Measurements from ENCODE around the gene ZNF264. TPM values are rescaled to one million over a fixed set of nuclear protein-coding genes. Genes with fewer than 3 reads are reported as not detected.

The ZNF264 gene
- total and polyA plus RNA-seq, 4 donors: 5.7 to 46.0 (median 26.6) TPM

DNA sequence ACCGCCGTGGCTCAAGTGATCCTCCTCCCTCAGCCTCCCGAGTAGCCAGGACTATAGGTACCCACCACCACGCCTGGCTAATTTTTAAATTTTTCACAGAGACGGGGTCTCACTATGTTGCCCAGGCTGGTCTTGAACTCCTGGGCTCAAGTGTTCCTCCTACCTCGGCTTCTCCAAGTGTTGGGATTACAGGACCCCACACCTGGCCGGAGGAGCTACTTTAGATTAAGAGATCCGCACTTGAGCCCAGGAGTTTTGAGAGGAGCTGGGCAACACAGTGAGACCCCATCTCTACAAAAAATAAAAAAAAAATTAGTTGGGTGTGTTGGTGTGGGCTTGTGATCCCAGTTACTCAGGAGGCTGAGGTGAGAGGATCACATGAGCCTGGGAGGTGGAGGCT, 80.0 kb downstream of the ZNF264 start:
- Histone ChIP-seq H3K9me3 (ENCODE audit: control insufficient read depth in 4 of 4, insufficient read depth in 3 of 4, low read length in 3 of 4) (peaks cover 0 to 3% (median 0%) of the 10 kb centered on the region in 4 donors), H3K27me3 (ENCODE audit: control insufficient read depth in 3 of 3, insufficient read depth in 3 of 3, low read length in 2 of 3) (no peaks in the 10 kb centered on the region), H3K9ac (ENCODE audit: insufficient read depth in 1 of 2, low read length in 2 of 2) (no peak overlapping the region), H3K4me3 (no peak overlapping the region), H3K27ac (ENCODE audit: low read depth in 1 of 2, low read length in 1 of 2) (no peak overlapping the region), H3K4me1 (ENCODE audit: control insufficient read depth in 5 of 5, insufficient read depth in 5 of 5, low read length in 5 of 5) (no peaks in the 10 kb centered on the region), H3K36me3 (ENCODE audit: control insufficient read depth in 4 of 4, insufficient read depth in 4 of 4, low read length in 4 of 4) (peaks cover 0 to 4% (median 2%) of the 10 kb centered on the region in 4 donors)
- TF ChIP-seq, protein P1, sequence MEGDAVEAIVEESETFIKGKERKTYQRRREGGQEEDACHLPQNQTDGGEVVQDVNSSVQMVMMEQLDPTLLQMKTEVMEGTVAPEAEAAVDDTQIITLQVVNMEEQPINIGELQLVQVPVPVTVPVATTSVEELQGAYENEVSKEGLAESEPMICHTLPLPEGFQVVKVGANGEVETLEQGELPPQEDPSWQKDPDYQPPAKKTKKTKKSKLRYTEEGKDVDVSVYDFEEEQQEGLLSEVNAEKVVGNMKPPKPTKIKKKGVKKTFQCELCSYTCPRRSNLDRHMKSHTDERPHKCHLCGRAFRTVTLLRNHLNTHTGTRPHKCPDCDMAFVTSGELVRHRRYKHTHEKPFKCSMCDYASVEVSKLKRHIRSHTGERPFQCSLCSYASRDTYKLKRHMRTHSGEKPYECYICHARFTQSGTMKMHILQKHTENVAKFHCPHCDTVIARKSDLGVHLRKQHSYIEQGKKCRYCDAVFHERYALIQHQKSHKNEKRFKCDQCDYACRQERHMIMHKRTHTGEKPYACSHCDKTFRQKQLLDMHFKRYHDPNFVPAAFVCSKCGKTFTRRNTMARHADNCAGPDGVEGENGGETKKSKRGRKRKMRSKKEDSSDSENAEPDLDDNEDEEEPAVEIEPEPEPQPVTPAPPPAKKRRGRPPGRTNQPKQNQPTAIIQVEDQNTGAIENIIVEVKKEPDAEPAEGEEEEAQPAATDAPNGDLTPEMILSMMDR (IDR thresholded peaks at IDR 0.05; ENCODE audit: control extremely low read depth, extremely low read depth): no peak
- ATAC-seq (ENCODE audit: insufficient read depth, low FRiP score): no peak
- no peak for DNase-seq
- 96 to 97% methylated on average over 8 of the region's 8 CpGs for WGBS, 2 donors

Small RNA genes lying within 50 kb of the gene (small RNA-seq; reads per million reads assigned to genes)
- not detected for gene AC025588.3 (ENCODE audit: low replicate concordance)

Other genes with a start within 250 kb of the ZNF264 start
- gene USP29, start 71.5 kb upstream of the ZNF264 start, total RNA-seq: not detected
- not detected for gene USP29, start 71.5 kb upstream of the ZNF264 start, polyA plus RNA-seq
- not detected for gene ZIM3, start 46.3 kb upstream of the ZNF264 start, total RNA-seq
- not detected for gene ZIM3, start 46.3 kb upstream of the ZNF264 start, polyA plus RNA-seq
- gene DUXA, start 24.0 kb upstream of the ZNF264 start, total RNA-seq: not detected
- not detected for gene DUXA, start 24.0 kb upstream of the ZNF264 start, polyA plus RNA-seq
- gene AURKC, start 39.5 kb downstream of the ZNF264 start, total RNA-seq: 1 to 10 TPM in 1 of 2 donors, under 1 TPM in 1; 0.80 to 1.2 TPM
- under 1 TPM; 0.50 to 0.85 TPM for gene AURKC, start 39.5 kb downstream of the ZNF264 start, polyA plus RNA-seq
- 10 to 100 TPM; 13.8 to 29.0 TPM for gene ZNF805, start 49.1 kb downstream of the ZNF264 start, total RNA-seq
- 1 to 10 TPM in 1 of 2 donors, under 1 TPM in 1; 0.65 to 1.8 TPM for gene ZNF805, start 49.1 kb downstream of the ZNF264 start, polyA plus RNA-seq
- gene ZNF460, start 89.0 kb downstream of the ZNF264 start, total RNA-seq: 100 to 1,000 TPM in 1 of 2 donors, 10 to 100 TPM in 1; 54.1 to 113 TPM
- 1 to 10 TPM; 1.2 to 4.0 TPM for gene ZNF460, start 89.0 kb downstream of the ZNF264 start, polyA plus RNA-seq
- 10 to 100 TPM in 1 of 2 donors, 1 to 10 TPM in 1; 5.2 to 15.4 TPM for gene ZNF543, start 129.0 kb downstream of the ZNF264 start, total RNA-seq
- 1 to 10 TPM; 1.3 to 1.4 TPM for gene ZNF543, start 129.0 kb downstream of the ZNF264 start, polyA plus RNA-seq
- 10 to 100 TPM in 1 of 2 donors, 1 to 10 TPM in 1; 7.9 to 13.5 TPM for gene ZNF304, start 159.8 kb downstream of the ZNF264 start, total RNA-seq
- 1 to 10 TPM; 2.6 to 3.8 TPM for gene ZNF304, start 159.8 kb downstream of the ZNF264 start, polyA plus RNA-seq
- gene TRAPPC2B, start 172.1 kb downstream of the ZNF264 start, total RNA-seq: 10 to 100 TPM in 1 of 2 donors, 1 to 10 TPM in 1; 6.2 to 15.1 TPM
- 10 to 100 TPM; 15.3 to 25.4 TPM for gene TRAPPC2B, start 172.1 kb downstream of the ZNF264 start, polyA plus RNA-seq
- gene ZNF547, start 172.1 kb downstream of the ZNF264 start, total RNA-seq: 1 to 10 TPM; 2.8 to 4.2 TPM
- gene ZNF547, start 172.1 kb downstream of the ZNF264 start, polyA plus RNA-seq: 1 to 10 TPM; 1.4 to 1.6 TPM
- gene ZNF548, start 198.4 kb downstream of the ZNF264 start, total RNA-seq: 10 to 100 TPM; 14.9 to 35.7 TPM
- gene ZNF548, start 198.4 kb downstream of the ZNF264 start, polyA plus RNA-seq: 1 to 10 TPM; 5.6 to 6.8 TPM
- gene ZNF17, start 219.7 kb downstream of the ZNF264 start, total RNA-seq: 10 to 100 TPM; 13.4 to 18.3 TPM
- 1 to 10 TPM; 2.1 to 4.0 TPM for gene ZNF17, start 219.7 kb downstream of the ZNF264 start, polyA plus RNA-seq
- gene ZNF749, start 243.8 kb downstream of the ZNF264 start, total RNA-seq: 10 to 100 TPM; 10.6 to 14.6 TPM
- gene ZNF749, start 243.8 kb downstream of the ZNF264 start, polyA plus RNA-seq: 1 to 10 TPM; 4.0 to 8.8 TPM

Measured in lung (tissue), 13 donors.